ENCODE measurements around the gene RAB24.

RAB24 gene

DNA sequence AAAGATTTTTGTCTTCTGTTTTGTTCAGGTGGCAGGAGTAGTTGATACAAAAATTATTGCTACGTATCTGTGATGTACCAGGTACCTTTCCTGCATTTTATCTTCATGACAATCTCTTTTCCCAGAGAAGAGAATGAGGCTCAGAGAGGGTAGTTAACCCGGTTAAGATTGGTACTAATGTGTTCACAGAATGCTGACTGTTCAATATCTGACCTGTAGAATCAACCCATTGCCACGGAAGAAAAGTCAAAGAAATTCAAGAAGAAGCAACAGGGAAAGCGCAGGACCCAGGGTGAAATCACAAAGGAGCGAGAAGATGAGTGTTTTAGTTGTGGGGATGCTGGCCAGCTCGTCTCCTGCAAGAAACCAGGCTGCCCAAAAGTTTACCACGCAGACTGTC is 11.8 kb downstream of the RAB24 start:
- TF ChIP-seq GLIS3 (CRISPR knock-in tag; IDR thresholded peaks at IDR 0.05) (no peak), ESRRG (CRISPR knock-in tag; IDR thresholded peaks at IDR 0.05) (no peak), CSRNP3 (CRISPR knock-in tag; IDR thresholded peaks at IDR 0.05) (no peak), ARNTL (CRISPR knock-in tag; IDR thresholded peaks at IDR 0.05; ENCODE audit: borderline replicate concordance, low read depth) (no peak), RARB (CRISPR knock-in tag; IDR thresholded peaks at IDR 0.05) (no peak), TCF4 (CRISPR knock-in tag; IDR thresholded peaks at IDR 0.05; ENCODE audit: borderline replicate concordance) (no peak), ZNF8 (CRISPR knock-in tag; IDR thresholded peaks at IDR 0.05) (no peak), ISL1 (CRISPR knock-in tag; IDR thresholded peaks at IDR 0.05) (no peak), ZNF565 (CRISPR knock-in tag; conservative IDR thresholded peaks at IDR 0.05; ENCODE audit: low read depth) (no peak), TOX (CRISPR knock-in tag; IDR thresholded peaks at IDR 0.05; ENCODE audit: borderline replicate concordance) (no peak), BACH2 (CRISPR knock-in tag; IDR thresholded peaks at IDR 0.05; ENCODE audit: borderline replicate concordance) (no peak), ZFP30 (CRISPR knock-in tag; IDR thresholded peaks at IDR 0.05) (no peak), PPARA (CRISPR knock-in tag; IDR thresholded peaks at IDR 0.05; ENCODE audit: borderline replicate concordance) (no peak), OSR1 (CRISPR knock-in tag; IDR thresholded peaks at IDR 0.05) (no peak)
- TF ChIP-seq, protein P1, sequence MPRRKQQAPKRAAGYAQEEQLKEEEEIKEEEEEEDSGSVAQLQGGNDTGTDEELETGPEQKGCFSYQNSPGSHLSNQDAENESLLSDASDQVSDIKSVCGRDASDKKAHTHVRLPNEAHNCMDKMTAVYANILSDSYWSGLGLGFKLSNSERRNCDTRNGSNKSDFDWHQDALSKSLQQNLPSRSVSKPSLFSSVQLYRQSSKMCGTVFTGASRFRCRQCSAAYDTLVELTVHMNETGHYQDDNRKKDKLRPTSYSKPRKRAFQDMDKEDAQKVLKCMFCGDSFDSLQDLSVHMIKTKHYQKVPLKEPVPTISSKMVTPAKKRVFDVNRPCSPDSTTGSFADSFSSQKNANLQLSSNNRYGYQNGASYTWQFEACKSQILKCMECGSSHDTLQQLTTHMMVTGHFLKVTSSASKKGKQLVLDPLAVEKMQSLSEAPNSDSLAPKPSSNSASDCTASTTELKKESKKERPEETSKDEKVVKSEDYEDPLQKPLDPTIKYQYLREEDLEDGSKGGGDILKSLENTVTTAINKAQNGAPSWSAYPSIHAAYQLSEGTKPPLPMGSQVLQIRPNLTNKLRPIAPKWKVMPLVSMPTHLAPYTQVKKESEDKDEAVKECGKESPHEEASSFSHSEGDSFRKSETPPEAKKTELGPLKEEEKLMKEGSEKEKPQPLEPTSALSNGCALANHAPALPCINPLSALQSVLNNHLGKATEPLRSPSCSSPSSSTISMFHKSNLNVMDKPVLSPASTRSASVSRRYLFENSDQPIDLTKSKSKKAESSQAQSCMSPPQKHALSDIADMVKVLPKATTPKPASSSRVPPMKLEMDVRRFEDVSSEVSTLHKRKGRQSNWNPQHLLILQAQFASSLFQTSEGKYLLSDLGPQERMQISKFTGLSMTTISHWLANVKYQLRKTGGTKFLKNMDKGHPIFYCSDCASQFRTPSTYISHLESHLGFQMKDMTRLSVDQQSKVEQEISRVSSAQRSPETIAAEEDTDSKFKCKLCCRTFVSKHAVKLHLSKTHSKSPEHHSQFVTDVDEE (CRISPR knock-in tag; IDR thresholded peaks at IDR 0.05): no peak
- TF ChIP-seq, protein P2, sequence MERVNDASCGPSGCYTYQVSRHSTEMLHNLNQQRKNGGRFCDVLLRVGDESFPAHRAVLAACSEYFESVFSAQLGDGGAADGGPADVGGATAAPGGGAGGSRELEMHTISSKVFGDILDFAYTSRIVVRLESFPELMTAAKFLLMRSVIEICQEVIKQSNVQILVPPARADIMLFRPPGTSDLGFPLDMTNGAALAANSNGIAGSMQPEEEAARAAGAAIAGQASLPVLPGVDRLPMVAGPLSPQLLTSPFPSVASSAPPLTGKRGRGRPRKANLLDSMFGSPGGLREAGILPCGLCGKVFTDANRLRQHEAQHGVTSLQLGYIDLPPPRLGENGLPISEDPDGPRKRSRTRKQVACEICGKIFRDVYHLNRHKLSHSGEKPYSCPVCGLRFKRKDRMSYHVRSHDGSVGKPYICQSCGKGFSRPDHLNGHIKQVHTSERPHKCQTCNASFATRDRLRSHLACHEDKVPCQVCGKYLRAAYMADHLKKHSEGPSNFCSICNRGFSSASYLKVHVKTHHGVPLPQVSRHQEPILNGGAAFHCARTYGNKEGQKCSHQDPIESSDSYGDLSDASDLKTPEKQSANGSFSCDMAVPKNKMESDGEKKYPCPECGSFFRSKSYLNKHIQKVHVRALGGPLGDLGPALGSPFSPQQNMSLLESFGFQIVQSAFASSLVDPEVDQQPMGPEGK (CRISPR knock-in tag; IDR thresholded peaks at IDR 0.05; ENCODE audit: borderline replicate concordance): no peak
- ATAC-seq: no peak

- no peak for ATAC-seq
- no peak for TF ChIP-seq ZNF8 (CRISPR knock-in tag; IDR thresholded peaks at IDR 0.05)
- TF ChIP-seq BACH2 (CRISPR knock-in tag; IDR thresholded peaks at IDR 0.05; ENCODE audit: borderline replicate concordance): no peak
- no peak for TF ChIP-seq ZC3H10 (CRISPR knock-in tag; IDR thresholded peaks at IDR 0.05)
- TF ChIP-seq CSDC2 (CRISPR knock-in tag; IDR thresholded peaks at IDR 0.05): no peak
- TF ChIP-seq ZNF70 (CRISPR knock-in tag; IDR thresholded peaks at IDR 0.05): no peak
- no peak for TF ChIP-seq GLIS3 (CRISPR knock-in tag; IDR thresholded peaks at IDR 0.05)
- no peak for TF ChIP-seq ARNTL (CRISPR knock-in tag; IDR thresholded peaks at IDR 0.05; ENCODE audit: borderline replicate concordance, low read depth)
- TF ChIP-seq OSR1 (CRISPR knock-in tag; IDR thresholded peaks at IDR 0.05): no peak
- no peak for TF ChIP-seq CREB5 (CRISPR knock-in tag; IDR thresholded peaks at IDR 0.05; ENCODE audit: low read depth)
- TF ChIP-seq TOX (CRISPR knock-in tag; IDR thresholded peaks at IDR 0.05; ENCODE audit: borderline replicate concordance): no peak
- no peak for TF ChIP-seq ISL1 (CRISPR knock-in tag; IDR thresholded peaks at IDR 0.05)
- TF ChIP-seq, protein P2 (CRISPR knock-in tag; IDR thresholded peaks at IDR 0.05; ENCODE audit: borderline replicate concordance): no peak
- no peak for TF ChIP-seq RARB (CRISPR knock-in tag; IDR thresholded peaks at IDR 0.05)
- TF ChIP-seq ZNF565 (CRISPR knock-in tag; conservative IDR thresholded peaks at IDR 0.05; ENCODE audit: low read depth): no peak
- no peak for TF ChIP-seq TCF4 (CRISPR knock-in tag; IDR thresholded peaks at IDR 0.05; ENCODE audit: borderline replicate concordance)
- no peak for TF ChIP-seq ESRRG (CRISPR knock-in tag; IDR thresholded peaks at IDR 0.05)
- TF ChIP-seq ZFP3 (CRISPR knock-in tag; IDR thresholded peaks at IDR 0.05): no peak
- no peak for TF ChIP-seq SNAI2 (CRISPR knock-in tag; IDR thresholded peaks at IDR 0.05)
- no peak for TF ChIP-seq ZFP30 (CRISPR knock-in tag; IDR thresholded peaks at IDR 0.05)
- TF ChIP-seq, protein P1 (CRISPR knock-in tag; IDR thresholded peaks at IDR 0.05): no peak
These were observed 12.5 kb downstream of the RAB24 start for GRCh38 chr5:177290816-177291596.

Data from SK-N-SH treated with all-trans-retinoic acid at 6 μM for 48 hours (cell line).